GM19467 (cell line): ENCODE data around the gene PKMYT1.

ENCODE experiments used
- ATAC-seq: cut with Tn5 transposase; IDR thresholded peaks from one replicate; pipeline ENCODE4 v1.9.1; 2021; ENCODE audit warnings: mild to moderate bottlenecking, moderate library complexity; ENCODE audit not compliant: unreplicated experiment

PKMYT1 gene

DNA sequence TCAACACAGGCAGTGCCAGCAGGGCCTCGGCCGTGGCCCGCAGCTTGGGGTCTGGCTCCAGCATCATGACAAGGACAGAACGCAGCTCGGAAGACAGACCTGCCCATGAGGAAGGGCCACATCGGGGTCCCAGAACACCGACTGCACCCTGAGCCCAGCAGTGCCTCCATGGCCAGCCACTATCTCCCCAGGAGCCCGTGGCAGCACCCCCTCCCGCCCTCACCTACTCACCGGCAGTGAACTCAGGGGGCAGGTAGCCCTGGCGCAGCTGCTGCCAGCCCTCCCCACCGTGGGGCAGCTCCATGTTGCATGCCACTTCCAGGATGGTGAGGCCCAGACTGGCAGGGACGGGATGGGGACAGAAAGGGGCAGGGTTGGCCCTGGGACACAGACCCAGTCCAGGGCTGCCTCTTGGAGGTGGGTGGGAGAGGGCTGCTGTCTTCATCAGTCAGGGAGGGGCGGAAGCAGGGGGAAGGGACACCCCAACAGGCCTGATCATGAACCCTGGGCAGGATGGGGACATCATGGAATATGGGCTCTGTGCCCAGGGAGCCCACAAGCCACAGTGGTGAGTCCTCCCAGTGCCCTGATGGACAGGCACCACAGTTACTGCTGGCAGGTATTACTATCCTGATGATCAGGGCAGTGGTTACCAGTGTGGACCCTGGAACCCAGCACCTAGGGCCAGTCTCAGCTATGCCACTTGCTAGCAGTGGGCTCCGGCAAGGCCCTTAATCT lies 5.8 kb downstream of the PKMYT1 start:
- ATAC-seq: no peak

GRCh38 chr16:2973605-2974318 lies 6.5 kb downstream of the PKMYT1 start:
- no peak for ATAC-seq

GRCh38 chr16:2973093-2973492 lies 7.2 kb downstream of the PKMYT1 start:
- ATAC-seq: no peak

DNA sequence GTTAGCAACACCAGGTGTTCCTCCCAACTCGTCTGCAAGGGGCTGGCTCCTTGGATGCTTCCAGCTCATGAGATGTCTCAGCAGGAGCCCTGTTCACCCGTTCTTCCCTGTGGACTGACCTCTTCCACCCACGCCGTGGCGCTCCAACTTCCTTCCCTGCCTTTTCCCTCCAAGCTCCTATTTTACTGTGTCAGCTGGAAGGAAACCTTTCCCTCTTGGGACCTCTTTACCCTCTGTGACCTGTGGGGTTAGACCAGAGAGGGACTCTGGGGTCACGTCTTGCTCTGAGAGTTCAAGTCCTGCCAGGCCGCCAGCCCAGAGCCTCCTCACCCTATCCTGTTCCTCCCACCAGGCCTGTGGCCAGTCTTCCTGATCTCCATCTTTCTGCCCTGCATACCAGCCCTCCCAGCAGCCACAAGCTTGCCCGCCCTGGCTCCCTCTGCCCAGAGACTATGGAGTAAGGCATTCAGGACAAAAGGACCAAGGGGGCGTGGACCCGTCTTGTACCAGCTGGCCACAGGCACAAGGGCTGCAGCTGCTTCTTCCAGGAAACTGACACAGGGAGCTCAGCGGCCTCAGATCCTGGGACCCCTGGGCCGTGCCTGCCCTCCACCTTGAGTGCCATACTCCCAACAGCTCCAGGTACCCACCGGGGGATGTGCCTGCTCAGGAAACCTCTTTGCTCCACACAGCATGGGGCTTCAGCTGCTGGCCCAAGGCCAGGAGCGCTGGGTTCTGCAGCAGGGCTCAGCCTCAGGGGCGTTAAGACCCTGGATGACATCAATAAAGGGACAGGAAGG lies 8.1 kb downstream of the PKMYT1 start:
- no peak for ATAC-seq

DNA sequence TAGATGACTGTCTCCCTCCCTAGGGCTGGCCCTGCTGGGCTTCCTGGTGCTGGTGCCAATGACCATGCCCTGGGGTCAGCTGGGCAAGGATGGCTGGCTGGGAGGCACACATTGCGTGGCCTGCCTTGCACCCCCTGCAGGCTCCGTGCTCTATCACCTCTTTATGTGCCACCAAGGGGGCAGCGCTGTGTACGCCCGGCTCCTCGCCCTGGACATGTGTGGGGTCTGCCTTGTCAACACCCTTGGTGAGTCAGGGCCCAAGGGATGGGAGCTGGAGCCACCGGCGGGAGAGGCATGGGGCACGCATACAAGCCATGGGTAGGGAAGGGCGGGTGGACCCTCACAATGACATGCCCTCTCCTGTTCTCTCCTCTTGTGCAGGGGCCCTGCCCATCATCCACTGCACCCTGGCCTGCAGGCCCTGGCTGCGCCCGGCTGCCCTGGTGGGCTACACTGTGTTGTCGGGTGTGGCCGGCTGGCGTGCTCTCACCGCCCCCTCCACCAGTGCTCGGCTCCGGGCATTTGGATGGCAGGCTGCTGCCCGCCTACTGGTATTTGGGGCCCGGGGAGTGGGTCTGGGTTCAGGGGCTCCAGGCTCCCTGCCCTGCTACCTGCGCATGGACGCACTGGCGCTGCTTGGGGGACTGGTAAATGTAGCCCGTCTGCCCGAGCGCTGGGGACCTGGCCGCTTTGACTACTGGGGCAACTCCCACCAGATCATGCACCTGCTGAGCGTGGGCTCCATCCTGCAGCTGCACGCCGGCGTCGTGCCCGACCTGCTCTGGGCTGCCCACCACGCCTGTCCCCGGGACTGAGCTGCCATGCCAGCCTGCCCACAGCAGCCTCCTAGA lies 8.9 kb downstream of the PKMYT1 start:
- ATAC-seq: no peak

GRCh38 chr16:2970563-2970962 lies 9.7 kb downstream of the PKMYT1 start:
- no peak for ATAC-seq

DNA sequence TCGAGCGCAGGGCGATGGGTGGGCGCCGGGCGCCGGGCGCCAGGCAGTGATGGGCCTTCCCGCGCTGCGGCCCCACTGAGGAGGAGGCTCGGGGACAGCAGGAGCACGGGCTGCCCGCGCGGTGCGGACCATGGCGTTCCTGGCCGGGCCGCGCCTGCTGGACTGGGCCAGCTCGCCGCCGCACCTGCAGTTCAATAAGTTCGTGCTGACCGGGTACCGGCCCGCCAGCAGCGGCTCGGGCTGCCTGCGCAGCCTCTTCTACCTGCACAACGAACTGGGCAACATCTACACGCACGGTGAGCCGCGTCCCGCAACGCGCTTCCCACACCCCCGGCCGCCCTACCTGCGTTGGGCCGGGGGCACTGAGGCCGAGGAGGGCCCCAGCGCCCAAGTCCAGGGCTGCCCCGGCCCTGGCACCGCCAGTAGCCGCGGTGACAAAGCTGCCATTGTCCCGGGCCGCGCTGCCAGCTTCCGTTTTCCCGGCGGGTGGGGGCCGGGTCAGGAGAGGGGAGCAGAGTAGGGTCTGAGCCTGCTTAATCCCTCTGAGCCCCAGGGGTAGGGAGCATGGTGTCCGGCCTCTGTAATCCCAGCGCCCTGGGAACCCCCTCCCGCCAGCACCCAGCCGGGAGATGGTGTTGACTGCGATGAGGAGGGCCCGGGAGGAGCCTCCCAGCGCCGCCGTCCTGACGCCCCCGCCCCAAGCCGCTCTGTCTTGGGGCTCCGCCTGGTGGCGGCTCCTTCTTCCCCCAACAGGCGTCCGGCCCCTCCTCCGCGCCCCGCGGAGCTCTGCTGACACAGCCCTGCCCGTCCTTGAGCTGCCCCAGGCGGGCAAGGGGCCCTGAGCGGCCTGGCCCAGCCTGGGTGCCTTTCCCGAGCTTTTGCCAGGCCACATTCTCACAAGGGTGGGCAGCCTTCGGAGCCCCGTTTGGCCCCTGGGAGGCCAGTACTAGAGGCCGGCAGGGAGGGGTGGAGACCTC lies 10.4 kb downstream of the PKMYT1 start:
- peak; percentile 30 for ATAC-seq

- ATAC-seq: peak; percentile 61
Measured at GRCh38 chr16:2968738-2969544, 11.3 kb downstream of the PKMYT1 start, which contains the start of gene PAQR4. Gene PAQR4, plus strand, starts transcription at chr16:2969348. Its CDS starts 327 bp downstream, at chr16:2969675.

GRCh38 chr16:2968368-2968737 lies 11.9 kb downstream of the PKMYT1 start:
- no peak for ATAC-seq

GRCh38 chr16:2967721-2968161 lies 12.5 kb downstream of the PKMYT1 start:
- no peak for ATAC-seq

- ATAC-seq: no peak
Measured at GRCh38 chr16:2967211-2967631, 13.0 kb downstream of the PKMYT1 start.

DNA sequence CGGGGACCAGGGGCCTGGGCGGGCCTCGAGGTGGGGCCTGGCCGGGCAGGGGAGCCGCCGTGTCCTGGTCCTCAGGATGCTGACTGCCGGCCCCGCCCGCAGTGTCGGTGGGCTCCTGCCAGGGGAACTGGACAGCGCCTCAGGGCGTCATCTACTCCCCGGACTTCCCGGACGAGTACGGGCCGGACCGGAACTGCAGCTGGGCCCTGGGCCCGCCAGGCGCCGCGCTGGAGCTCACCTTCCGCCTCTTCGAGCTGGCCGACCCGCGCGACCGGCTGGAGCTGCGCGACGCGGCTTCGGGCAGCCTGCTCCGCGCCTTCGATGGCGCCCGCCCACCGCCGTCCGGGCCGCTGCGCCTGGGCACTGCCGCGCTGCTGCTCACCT lies 13.4 kb downstream of the PKMYT1 start:
- no peak for ATAC-seq

DNA sequence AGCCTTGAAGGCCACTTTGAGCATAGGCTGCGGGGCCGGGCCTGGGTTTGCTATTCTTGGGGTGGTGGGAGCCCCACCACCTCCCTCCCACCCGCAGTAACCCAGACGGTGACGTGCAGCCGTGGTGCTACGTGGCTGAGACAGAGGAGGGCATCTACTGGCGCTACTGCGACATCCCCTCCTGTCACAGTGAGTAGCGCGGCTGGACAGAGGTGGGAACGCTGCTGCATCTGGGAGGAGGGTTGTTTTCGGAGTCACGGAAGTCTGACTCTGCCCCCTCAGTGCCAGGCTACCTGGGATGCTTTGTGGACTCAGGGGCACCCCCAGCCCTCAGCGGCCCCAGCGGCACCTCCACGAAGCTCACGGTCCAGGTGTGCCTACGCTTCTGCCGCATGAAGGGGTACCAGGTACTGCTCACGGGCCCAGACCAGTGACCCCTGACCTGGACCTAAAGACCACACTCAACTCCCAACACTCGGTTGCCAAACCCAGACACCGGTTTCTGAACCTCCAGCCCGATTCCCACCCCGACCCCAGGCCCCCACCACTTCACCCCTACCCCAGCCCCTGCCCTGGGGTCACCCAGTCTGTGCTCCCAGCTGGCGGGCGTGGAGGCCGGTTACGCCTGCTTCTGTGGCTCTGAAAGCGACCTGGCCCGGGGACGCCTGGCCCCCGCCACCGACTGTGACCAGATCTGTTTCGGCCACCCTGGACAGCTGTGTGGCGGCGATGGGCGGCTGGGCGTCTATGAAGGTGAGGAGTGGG lies 14.0 kb downstream of the PKMYT1 start:
- no peak for ATAC-seq

- no peak for ATAC-seq
Measured at GRCh38 chr16:2964475-2965336, 15.5 kb downstream of the PKMYT1 start.

- no peak for ATAC-seq
Measured at GRCh38 chr16:2963723-2964474, 16.3 kb downstream of the PKMYT1 start, which contains the start of gene KREMEN2. Gene KREMEN2, plus strand, starts transcription at chr16:2964275. Its CDS starts 246 bp downstream, at chr16:2964521.

DNA sequence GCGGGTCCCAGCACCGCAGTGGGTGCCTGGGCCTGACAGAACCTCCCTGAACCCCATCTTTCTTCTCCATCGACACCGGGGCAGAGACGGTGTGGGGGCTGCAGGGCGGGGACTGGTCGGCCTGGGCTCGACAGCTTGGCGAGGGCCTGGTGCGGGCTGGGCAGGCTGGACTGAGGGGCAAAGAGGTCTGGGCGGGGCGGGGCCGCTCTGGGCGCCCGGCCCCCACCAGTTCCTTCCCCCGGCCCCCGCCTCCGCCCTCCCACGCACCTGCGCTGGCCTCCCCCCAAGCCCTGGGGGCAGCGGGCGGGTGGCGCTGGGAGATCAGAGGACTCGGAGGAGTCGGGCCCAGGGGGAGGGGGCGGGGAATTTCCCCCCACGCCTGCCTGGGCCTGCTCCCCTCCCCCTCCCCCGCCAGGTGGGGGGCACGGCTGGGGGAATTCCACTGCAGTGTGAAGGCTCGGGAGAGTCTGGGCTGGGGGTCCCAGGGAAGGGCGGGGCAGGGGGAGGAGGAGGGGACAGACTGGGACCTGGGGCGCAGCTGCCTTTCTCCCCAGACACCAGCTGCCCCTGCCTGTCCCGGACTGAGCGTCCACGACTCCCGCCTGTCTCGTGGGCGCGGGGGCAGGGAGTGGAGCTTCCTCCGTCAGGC lies 17.0 kb downstream of the PKMYT1 start:
- no peak for ATAC-seq
